GM18861 (cell line): ENCODE results near the gene NDUFAF5.

Source experiments
- ATAC-seq: cut with Tn5 transposase; IDR thresholded peaks from one replicate; pipeline ENCODE4 v1.9.1; 2021; ENCODE audit not compliant: unreplicated experiment

The NDUFAF5 gene

DNA sequence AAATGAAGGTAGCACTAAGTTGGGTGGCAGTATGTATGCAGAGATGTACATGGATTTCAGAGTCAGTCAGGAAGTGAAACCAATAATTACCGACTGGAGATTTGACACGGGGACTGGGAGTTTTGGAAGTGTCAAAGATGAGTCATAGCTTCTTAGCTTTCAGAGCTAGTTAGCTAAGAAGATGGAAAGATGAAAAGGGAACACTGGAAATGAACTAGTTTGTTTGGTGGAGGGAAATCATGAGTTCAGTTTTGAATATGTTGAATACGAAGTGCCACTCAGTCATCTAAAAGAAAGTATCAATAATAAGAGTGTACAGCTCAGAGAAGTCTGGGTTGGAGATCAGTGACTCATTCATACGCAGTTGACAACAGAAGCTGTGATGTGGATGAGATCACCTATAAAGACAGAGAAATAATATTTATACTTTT lies 7.6 kb upstream of the NDUFAF5 start:
- no peak for ATAC-seq

DNA sequence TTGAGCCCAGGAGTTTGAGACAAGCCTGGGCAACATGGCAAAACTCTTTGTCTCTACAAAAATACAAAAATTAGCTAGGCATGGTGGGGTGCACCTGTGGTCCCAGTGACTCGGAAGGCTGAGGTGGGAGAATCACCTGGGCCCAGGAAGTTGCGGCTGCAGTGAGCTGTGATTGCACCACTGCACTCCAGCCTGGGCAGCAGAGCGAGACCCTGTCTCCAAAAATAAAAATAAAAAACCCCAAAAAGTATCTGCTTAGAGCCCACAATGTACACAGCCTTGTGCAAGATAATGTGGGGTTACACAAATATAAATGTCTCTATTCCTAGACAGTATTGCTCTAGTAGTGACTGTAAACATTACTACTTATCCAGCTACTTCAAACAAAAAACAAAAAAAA lies 6.0 kb upstream of the NDUFAF5 start:
- ATAC-seq: peak; percentile 68

DNA sequence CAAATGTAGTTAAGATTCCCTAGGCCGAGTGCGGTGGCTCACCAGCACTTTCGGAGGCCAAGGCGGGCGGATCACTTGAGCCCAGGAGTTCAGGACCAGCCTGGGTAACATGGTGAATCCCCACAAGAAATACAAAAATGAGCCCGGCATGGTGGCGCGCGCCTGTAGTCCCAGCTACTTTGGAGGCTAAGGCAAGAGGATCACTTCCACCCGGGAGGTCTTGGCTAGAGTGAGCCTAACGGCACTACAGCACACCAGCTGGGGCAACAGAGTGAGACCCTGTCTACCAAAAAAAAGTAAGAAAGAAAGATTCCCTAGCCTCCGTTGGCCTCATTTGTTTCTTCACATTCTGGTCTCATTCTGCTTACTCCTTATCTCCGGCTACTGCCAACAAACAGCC lies 1.3 kb upstream of the NDUFAF5 start:
- ATAC-seq: no peak

DNA sequence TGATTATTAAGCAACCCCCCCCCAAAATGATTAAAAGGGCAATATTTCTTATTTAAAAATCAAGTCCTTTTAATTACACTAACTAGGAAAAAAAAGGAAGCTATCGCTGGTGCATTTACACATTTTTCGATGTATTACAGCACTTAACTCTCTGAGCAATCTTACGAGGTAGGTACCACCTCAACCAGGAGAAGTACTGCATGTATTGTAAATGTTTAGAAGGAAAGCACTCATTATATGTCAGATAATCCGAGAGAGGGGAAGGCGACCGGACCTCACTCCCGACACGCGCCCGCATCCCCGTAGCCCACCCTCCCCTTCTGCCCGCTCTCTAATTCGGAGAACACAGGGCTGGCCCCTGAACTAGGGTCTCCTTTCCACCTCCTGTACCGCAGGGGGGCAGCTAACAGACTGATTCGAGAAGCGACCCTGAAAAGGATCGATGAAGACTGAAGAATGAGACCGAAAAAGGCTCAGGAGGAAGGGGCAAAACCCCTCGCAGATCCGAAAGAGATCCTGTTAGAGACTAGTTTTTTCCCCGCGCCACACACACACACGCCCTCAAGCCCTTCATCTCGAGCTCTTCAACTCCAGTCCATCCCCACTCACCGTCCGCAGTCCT lies 446 bp upstream of the NDUFAF5 start:
- ATAC-seq: no peak

DNA sequence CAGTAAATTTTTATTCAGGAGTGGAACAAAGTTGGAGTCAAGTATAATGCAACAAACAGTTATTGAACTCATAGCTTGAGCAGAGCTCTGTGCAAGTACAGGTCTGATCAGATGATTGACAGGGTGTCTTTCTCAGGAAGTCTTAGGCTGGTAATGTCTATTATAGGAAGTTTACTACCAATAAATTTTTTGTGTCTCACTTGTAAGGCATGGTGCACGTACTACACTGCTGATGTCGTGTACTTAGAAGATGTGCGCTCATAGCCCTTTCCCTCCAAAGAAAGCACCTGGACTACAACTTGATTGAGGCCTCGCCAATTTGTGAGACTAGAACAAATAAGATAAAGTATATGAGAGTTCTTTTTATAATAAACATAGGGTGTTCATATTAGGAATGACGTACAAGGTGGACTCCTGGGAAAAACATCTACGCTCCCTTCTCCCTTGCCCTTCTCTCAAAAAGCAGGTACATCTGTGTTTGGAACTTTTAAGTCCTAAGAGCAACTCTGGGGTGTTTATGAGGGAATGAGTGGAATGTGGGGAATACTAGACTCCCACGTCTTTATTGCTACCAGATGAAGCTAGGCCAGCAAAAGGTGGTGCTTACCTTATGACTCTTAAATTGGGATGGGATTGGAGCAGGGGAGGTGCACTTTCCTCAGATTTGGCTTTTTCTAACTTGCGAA lies 1.5 kb downstream of the NDUFAF5 start:
- ATAC-seq: no peak

DNA sequence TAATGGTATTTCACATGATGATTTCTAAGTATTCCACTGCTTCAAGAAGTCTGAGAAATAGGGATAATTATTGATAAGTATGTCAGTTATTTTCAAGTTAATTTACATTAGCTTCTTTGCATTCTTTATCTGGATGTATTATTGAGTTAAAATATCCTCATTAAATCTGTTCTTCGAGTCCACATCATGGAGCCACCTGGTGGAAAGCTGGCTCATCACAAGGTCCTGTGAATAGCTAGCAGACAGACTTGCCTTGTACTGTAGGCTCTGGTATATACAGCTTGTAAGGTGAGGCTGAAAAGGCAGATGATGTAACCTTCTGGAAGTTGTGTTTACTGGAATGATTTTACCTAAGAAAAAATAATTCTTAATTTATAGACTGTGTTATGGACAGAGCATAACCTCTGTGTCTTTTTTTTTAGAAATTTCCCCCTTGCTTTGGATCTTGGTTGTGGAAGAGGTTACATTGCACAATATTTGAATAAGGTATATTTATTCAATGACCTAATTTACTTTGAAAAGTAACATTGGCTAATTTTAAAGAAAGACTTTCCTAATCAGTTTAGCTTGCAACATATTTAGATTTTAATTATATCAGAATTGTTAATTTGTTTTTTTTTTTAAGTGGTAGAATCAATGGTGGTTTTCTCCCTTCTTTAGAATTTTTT lies 3.5 kb downstream of the NDUFAF5 start:
- peak; percentile 50 for ATAC-seq

DNA sequence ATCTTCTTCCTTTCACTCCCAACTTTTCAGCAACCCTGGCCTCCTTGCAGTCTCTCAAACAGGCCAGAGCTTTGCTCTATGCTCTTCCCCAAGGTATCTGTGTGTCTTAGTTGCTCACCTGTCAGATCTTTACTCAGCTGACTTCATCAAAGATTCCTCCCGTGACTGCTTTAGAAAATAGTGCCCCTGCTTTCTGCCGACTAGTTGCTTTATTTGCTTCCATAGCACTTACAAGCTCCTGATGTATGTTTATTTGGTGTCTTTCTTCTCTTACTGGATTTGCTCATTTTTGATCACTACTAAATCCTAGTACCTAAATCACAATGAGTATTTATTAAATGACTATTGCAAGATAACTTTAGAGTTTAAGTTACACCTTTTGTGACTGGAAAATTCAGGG lies 5.9 kb downstream of the NDUFAF5 start:
- ATAC-seq: no peak

DNA sequence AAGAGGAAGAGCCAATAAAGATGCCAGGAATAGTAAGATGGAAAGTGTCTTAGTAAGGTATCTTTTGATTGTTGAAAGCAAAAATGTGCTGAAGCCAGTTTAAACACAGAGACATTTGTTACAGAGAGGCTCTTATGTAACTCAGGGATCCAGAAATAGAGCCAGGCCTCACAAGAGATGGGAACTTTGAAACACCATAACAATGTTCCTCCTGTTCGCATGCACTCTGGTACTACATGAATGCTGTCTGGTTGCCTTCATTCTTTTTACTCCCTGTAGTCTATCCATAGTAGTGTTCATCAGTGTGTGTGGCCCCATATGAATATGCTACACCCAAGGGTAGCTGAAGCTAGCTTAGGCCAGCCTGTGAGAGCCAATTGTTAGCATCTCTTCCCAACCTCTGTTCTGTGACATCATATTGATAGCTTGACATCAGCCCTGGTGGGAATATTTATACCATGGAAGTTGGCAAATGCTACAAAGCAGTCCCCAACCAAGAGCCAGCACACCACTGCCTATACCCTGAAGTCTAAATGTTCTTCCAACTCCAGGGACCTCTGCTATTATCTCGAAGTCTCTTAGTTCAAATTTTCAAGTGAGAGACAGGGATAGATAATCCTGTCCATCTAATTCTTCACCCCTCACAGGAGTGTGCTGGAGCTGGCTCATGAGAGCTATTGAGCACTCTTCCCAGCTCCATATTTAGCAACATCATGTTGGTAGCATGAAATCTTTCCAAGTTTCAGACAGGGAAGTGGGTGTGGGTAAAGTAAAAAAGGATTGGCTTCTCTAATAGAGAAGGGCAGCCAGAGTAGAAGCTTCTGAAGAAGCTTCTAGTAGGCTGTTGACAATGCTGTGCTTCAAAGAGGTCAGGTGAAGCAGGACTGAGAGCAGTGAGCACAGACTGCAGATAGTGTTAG lies 7.0 kb downstream of the NDUFAF5 start:
- no peak for ATAC-seq

DNA sequence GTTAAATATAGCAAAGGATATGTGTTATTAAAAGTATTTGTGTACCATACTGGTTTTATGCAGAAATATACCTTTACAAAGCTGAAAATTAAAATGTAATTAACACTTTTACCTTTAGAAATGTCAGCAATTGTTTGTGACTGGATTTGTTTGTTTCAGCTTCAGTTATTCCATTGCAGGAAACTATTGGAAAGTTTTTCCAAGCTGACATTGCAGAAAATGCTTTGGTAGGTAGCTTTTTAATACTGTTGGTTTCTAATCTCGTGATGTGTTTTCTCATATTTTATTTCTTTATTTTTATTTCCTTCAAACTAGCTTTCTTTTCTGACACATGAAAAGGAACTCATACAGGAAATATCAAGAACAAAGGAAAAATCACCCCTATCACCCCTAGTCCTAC lies 8.2 kb downstream of the NDUFAF5 start:
- no peak for ATAC-seq

DNA sequence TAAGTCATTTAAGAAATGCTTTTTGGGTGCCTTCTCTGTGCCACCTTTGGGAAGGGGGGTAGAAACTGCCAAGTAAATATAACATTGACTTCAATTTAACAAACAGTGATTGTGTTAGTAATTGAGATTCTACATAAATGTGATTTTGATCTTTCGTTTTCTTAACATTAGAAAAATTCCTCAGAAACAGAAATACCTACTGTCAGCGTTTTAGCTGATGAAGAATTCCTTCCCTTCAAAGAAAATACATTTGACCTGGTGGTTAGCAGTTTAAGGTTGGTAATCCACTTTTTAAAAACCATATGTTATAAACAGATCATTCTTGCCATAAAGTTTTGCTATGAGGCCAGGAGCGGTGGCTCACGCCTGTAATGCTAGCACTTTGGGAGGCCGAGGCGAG lies 9.8 kb downstream of the NDUFAF5 start:
- no peak for ATAC-seq

DNA sequence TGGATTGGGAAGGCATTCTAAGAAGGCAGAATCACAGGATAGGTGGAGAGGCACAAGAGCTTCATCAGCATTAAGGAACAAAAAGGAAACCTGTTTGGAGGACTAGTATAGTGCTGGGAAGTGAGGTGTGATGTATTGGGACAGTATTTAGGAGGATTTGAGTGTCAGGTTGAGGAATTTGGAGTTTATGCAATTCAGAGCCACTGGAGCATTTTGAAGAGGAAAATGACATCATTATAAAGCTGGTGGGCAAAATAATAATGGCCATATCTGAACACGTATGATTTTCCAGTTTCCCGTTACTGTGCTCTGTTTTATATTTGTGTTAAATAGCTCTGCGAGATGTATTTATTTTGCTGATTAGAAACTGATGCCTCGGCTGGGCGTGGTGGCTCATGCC lies 14.2 kb downstream of the NDUFAF5 start:
- ATAC-seq: no peak

DNA sequence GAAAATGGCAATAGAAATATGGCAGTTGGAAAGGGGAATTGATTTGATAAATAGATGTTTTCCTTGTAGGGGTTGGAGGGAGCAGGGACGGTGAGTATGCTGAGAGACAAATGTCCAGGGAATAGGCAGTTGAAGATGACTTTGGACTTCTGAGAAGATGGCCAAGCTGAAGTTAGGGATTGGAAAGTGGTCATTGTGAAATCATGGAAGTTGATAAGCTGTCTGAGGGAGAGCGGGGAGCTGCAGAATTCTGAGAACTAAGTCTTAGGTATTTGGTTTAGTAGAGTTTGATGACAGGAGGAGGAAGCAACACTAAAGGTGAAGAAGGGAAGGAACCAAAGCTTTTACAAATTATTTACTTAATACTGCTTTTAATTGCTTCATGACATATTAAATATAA lies 15.1 kb downstream of the NDUFAF5 start:
- no peak for ATAC-seq

DNA sequence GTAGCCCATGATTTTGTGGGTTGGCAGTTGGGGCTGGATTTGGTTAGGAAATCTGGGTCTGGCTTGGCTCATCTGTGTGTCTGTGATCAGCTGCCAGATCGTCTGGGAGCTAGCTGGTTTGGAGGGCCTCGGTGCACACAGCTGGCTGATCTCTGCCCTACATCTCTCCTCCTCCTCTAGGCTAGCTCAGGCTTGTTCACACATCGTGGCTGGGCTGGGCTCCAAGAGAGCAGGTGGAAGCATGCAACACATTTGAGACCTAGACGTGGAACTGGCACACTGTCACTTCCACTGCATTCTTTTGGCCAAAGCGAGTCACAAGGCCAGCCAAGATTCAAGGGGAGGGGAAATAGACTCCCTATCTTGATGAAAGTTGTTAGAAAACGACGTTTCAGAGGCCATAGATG lies 15.9 kb downstream of the NDUFAF5 start:
- ATAC-seq: no peak

DNA sequence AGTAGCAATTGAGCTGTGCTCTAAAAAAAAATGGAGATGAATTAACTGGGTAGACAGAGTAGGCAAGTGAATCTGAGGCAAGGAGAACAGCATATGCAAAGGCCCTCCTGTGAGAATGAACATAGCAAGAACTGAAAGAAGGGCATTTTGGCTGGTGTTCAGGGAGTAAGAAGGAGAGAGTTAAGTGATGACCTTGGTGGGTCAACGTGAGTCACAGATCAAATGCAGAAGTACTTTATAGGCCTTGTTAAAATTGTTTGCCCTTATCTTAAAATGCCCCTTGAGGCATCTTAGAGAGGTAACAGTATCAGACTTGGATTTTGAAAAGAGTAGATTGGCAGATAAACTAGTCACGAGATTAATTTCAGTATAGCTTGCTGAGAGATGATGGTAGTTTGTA lies 24.5 kb downstream of the NDUFAF5 start:
- no peak for ATAC-seq

DNA sequence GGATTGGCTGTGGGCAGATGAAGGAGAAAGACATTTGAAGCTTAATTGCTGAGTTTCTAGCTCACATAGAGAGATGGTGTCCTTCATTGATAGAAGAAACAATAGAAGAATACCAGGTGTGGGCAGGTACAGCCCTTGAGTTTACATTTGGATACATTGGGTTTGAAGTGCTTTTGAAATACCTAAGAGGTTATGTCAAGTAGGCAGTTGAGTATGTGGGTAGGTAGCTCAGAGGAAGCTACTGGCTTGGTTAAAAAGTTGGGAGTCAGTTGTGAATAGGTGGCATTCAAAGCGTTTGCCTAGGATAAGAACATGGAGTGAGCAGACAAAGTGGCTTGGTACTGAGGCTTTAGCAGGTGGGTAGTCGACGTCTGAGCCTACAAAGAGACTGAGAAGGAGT lies 25.0 kb downstream of the NDUFAF5 start:
- ATAC-seq: no peak

DNA sequence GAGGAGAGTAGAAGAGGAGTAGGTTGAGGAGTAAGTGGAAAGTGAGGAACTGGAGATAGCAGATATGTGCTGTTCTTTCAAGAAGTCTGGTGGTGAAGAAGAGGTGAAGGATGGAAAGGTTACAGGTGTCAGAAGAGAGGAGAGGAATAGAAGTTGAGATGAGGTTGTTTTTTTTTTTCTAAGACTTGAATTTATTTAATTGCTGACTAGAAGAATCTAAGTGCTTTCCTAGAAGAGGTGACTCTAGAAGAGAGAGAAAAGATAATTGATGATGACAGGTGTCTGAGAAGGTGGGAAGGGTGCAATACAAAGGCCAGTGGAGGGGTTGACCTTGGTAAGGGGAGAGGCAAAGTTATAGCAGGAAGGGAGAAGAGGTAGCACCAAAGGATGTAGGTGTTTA lies 25.6 kb downstream of the NDUFAF5 start:
- no peak for ATAC-seq

DNA sequence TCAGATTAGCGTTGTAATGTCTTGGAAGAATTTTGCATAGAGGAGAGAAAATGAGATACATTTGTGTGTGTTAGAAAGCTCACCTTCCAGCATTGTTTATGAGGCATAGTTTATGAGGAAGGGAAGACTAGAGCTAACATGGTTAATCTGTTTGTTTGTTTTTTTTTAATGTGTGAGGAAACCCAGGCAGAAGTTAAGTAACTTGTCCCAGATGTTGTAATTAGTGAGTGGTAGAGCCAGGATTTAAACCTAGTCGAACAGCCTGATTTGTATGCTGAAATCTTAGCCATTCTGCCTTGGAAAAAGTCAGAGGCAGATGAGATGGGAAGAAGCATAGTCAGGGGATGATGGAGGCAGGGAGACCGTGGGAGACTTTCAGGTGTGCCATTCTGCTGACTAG lies 29.1 kb downstream of the NDUFAF5 start:
- no peak for ATAC-seq

DNA sequence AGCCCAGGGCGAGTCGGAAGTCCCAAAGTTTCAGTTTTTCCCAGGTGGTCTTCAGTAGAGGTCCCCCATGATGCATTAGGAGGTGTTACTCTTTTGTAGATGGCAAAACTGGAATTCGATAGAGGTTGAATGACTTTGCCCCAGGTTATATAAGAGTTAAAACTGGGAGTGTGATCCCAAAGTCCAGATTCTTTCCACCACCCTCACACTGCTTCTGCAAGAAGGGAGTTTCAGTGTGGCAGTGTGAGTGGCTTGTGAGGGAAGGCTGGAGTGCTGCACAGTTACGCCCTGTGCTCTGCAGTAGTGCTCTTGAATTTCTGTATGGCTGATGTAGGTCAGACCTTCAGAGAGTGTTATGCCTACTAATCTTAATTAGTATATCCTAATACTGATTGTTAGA lies 29.8 kb downstream of the NDUFAF5 start:
- ATAC-seq: no peak

DNA sequence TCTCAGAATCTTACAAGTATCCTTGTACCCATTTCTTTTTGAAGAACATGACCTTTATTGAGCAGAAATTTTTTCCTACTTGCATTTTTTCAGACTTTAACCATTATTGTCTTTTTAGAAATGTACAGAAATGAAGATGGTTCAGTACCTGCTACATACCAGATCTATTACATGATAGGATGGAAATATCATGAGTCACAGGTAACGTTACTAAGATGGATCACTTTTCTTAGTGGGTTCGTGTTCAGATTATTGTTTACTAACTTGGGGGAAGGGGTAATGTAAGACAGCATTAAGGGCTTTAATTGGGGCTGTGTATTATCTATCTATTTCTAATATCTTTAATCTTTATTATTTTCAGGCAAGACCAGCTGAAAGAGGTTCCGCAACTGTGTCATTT lies 31.9 kb downstream of the NDUFAF5 start:
- ATAC-seq: no peak

DNA sequence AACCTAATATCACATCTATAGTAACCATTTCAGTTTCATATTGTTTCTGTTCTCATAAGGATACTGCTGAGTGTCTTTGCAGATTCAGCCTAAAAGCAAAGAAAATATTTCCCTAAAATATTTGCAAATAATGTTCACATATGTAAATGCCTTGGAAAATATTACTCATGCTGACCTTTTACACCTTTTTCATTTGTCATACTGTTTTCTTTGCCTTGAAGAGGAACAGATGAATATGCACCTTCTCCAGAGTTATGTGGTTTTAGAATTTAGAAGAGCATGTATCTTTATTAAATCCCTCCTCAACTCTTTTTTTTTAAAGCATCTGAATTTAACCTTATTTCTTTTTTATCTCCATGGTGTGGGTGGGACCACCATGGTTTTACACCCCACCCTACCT lies 32.5 kb downstream of the NDUFAF5 start:
- no peak for ATAC-seq

DNA sequence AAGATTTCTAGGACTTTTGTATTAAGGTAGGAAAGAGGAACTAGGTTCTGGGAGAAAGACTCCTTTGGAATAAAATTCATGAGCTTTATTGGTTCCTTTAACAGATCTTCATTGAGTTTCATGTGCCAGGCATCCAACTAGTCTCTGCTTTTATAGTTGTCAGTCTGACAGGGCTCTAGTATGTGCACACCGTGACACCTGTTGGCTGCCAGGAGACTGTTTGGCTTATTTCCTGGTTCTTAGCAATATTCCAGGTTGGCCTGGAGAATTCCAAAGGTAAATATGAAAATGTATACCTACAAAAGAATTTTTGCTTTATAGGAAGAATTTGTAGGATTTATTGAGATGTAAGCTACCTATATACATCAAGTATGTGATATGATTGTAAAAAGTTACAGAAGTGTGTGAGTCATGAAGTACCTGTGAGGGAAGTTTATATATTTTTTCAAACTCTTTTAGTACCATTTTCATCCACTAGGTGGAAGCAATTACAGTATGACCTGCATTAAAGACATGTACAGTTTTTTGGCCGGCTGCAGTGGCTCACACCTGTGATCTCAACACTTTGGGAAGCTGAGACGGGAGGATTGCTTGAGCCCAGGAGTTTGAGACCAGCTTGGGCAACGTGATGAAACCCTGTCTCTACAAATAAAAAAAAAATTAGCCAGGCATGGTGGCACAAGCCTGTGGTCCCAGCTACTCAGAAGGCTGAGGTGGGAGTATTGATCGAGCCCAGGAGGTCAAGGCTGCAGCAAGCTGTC lies 35.2 kb downstream of the NDUFAF5 start:
- ATAC-seq: peak; percentile 88
